ENCODE data around the gene CLIC3.

DNA sequence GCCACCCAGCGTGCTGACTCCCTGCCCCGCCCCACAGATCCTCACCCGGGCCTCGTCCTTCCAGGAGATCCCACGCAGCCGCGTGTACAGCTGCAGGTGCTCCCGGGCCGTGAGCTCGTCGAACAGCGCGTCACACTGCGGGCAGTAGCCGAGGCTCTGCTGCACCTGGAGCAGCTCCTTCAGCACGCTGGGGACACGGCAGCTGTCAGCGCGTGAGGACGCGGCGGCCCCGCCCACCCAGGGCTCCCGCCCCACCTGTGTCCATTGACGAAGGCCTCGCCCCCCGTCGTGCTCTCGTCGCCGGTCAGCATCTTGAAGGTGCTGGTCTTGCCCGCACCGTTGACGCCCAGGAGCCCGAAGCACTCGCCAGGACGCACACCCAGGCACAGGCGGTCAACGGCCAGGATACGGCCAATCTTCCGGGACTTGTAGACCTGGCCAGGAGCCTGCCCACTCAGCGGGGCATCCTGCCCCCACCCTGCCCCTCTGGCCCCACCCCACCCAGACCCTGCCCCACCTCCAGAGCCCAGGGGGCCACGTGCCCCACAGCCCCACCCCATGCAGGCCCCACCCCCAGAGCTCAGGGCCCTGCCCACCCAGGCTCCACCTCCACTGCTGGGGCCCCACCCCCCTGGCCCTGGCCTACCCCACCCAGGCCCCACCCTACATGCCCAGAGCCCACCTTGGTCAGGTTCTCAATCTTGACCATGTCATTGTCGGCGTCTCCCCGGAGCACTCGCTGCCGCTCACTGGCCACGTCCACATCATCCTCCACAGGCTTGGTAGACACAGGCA lies 13.8 kb upstream of the CLIC3 start:
- TF ChIP-seq ZNF274 (IDR thresholded peaks at IDR 0.05; ENCODE audit: low read depth, low read length) (no peak), YY1 (IDR thresholded peaks at IDR 0.05; ENCODE audit: insufficient read depth, insufficient read length) (no peak), SUZ12 (IDR thresholded peaks at IDR 0.05; ENCODE audit: extremely low read depth, insufficient read depth, insufficient read length) (no peak)
